ENCODE measurements around the gene SLC52A1.

The SLC52A1 gene

GRCh38 chr17:4999430-5000093, 35.7 kb downstream of the SLC52A1 start:
- TF ChIP-seq, protein P1, sequence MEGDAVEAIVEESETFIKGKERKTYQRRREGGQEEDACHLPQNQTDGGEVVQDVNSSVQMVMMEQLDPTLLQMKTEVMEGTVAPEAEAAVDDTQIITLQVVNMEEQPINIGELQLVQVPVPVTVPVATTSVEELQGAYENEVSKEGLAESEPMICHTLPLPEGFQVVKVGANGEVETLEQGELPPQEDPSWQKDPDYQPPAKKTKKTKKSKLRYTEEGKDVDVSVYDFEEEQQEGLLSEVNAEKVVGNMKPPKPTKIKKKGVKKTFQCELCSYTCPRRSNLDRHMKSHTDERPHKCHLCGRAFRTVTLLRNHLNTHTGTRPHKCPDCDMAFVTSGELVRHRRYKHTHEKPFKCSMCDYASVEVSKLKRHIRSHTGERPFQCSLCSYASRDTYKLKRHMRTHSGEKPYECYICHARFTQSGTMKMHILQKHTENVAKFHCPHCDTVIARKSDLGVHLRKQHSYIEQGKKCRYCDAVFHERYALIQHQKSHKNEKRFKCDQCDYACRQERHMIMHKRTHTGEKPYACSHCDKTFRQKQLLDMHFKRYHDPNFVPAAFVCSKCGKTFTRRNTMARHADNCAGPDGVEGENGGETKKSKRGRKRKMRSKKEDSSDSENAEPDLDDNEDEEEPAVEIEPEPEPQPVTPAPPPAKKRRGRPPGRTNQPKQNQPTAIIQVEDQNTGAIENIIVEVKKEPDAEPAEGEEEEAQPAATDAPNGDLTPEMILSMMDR (IDR thresholded peaks at IDR 0.05; ENCODE audit: low read depth, low read length): no peak
- no peak for DNase-seq (ENCODE audit: extremely low read depth, low read depth)

DNA sequence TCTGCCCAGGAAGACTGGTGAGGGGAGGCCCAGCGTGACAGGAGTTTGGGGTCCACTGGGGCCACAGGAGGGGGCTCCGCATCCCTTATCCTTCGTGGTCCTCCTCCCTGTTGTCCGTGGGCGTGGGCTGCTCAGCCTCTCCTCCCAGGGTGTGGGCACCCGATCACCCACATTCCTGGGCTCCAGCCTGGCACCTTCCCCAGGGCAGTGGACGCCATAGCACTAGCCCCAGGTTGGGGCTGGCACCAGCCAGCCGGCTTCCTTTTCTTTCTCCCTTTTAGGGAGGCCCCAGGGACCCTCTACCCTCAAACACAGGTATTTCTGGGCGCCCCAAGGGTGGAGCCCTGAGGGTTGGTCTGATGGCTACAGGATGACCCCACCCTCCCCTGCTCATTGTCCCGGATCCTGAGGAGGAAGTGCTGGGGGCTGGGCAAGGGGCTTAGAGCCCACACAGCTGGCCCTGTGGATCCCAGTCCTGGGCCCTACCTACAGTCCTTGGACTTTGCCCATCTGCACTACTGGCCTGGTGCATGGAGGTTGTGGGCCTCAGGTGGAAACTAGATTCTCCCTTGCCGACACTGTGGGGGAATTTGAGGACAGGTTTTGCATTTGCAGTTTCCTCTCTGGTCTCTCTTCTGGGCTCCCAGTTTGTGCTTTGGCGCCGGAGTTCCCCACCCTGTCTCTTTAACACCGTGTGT, 36.3 kb downstream of the SLC52A1 start:
- TF ChIP-seq, protein P1 (IDR thresholded peaks at IDR 0.05; ENCODE audit: low read depth, low read length): no peak
- DNase-seq (ENCODE audit: extremely low read depth, low read depth): no peak

DNA sequence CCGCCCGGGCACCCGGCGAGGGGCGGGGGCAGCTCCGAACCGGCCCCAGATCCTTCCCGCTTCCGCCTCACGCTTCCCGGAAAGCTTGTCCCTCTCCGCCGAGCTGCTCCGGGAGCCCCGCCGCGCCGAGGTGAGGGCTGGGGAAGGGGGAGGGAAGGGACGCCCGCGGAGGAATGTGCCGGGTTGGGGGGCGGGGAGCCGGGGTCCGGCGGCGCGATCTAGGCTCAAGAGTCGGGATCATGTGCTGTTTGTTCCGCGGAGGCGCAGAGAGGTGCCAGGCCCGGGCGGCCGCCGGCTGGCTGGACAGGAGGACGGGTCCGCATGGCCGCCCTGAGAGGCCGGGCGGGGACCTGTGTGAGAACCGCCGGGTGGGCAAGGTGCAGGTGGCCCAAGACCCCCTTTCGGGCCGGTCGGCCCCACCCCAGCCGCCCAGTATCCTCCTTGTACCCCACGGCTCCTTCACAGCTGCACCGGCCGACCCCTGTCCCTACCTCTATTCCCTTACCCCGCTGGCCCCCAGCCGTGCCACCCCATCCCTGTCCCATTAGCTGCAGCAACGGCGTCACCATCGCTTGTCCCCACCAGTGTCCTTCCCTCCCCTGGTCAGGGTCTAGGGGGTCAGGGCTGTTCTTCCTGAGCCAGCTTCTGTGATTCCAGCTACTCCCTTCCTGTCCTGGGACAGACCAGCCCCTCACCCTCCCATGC, 37.0 kb downstream of the SLC52A1 start:
- TF ChIP-seq, protein P1 (IDR thresholded peaks at IDR 0.05; ENCODE audit: low read depth, low read length): no peak
- DNase-seq (ENCODE audit: extremely low read depth, low read depth): no peak

DNA sequence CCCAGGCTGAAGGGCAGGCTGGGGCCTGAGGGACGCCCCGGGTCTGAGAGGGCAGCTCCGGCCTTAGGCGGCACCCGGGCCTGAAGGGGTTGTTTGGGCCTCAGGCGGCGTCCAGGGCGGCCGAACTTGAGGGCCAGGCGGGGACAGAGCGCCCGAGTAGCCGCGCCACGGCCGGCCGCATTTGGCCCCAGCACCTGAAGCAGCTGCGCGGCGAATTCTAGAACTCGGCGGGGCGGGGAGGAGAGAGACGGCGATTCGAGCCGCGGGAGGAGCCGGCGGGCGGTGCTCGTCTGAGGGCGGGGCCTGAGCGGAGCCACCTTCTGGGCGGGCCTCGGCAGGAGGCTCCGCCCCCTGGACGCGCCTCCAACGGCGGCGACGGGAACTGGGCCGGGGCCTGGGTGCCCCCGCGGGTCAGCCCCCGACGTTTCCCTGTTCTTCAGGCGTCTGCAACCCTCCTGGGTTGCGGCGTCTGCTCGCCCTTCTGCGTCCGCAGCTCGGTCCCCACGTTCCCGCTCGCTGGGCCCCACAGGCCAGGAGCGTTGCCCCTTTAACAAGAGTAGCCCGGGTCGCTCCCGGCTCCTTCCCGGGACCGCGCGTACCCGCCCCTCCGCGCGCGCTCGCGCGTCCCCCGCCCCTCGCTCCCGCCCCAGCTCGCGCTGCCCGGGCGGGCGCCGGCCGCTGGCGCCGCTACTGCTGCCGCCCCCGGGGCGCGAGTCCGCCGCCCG, 37.8 kb downstream of the SLC52A1 start, which contains the start of the genes INCA1 and KIF1C:
Gene INCA1, minus strand, starts transcription at position 221 of the 725 bp plus-strand sequence. CDS start 3,085 bp downstream, outside the sequence.
Gene KIF1C, plus strand, starts transcription at position 649 of the 725 bp plus-strand sequence. CDS start 2,297 bp downstream, outside the sequence.
- TF ChIP-seq, protein P1 (IDR thresholded peaks at IDR 0.05; ENCODE audit: low read depth, low read length): no peak

DNA sequence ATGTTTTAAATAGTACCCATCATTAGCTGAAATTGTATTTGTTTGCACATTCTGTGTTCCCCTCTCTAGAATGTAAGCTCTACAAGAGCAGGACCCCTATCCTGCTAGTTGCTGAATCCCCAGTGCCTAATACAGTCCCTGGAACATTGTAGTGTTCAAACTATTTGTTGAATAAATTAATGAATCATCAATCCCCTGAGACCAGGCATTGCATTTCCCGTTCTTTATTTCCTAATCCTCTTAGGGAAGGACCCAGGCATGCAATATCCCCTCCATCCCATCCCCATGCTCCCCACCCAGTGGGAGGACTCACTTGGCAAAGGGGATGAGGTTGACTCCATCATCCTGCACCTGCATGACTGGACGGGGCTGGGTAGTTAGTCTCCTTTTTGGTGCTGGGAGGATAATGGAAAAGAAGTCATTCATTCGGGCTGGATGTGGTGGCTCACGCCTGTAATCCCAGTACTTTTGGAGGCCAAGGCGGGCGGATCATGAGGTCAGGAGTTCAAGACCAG, 41.1 kb downstream of the SLC52A1 start:
- TF ChIP-seq, protein P1 (IDR thresholded peaks at IDR 0.05; ENCODE audit: low read depth, low read length): no peak
- no peak for DNase-seq (ENCODE audit: extremely low read depth, low read depth)

More for the DNA sequence above, 37.8 kb downstream of the SLC52A1 start, which contains the start of the genes INCA1 and KIF1C:
- DNase-seq (ENCODE audit: extremely low read depth, low read depth): peak; percentile 65

- TF ChIP-seq, protein P1 (IDR thresholded peaks at IDR 0.05; ENCODE audit: low read depth, low read length): no peak
- no peak for DNase-seq (ENCODE audit: extremely low read depth, low read depth)
Measured at GRCh38 chr17:4987767-4988567, 47.3 kb downstream of the SLC52A1 start.
